GM21447 (cell line): ENCODE results near the gene LPCAT1.
"Not testable (repeated sequence)": the region's sequence is repeated elsewhere in the genome, so short reads cannot be mapped to it uniquely, and the experiment has no call there.

Experiments used
- ATAC-seq: cut with Tn5 transposase; IDR thresholded peaks from one replicate; pipeline ENCODE4 v1.9.1; 2021; ENCODE audit not compliant: unreplicated experiment

Gene LPCAT1

GRCh38 chr5:1541702-1542400, 18.1 kb upstream of the LPCAT1 start:
- no peak for ATAC-seq

DNA sequence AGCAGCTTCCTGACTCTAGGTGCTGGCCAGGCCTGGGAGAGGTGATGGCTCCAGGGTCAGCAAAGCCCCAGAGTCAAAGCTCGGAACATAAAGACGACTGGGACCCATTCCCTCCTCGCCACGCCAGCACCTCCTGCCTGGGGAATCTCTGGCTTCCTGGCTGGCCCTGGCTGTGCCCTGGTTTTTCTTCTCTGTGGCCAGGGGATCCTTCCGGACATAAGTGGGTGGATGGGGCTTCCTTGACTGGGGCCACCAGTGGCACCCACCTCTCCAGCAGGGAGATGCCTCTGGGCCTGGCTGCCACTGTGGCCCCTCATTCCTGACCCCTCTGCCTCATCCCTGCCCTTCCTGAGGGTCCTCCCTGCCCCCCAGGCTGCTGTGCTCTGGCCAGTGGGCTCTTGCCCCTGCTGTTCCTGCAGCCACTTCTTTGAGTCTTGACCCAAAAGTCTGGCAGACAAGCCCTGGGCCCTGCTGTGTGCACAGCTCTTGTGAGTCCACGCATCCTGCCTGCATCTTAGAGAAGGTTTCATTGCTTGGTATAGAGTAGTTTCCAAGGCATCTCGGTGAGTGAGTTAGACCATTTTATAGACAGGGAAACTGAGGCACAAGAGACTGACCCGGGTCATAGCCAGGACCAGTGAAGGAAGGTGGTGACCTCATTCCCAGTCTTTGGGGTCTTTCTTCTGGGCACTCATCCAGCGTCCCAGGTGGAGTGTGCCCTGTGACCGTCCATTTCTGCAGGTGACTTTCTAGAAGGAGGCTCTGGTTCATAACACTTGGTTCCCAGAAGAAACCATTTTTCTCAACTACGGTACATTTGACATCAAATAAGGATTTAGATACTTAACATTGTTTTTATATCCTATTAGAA, 17.3 kb upstream of the LPCAT1 start:
- ATAC-seq: no peak

DNA sequence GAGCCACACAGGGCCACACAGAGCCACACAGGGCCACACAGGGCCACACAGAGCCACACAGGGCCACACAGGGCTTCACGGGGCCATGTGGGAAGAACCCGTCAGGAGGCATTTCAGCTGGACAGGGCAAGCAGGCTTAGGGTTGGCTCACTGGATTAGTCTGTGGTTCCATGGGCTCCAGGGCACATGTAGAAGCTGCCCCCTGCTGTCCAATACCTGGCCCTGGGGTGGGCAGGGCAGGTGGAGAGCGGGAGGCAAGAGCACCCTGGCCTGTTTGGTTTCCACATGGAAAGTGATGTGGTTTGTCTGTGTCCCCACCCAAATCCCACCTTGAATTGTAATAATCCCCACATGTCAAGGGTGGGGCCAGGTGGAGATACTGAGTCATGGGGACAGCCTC, 16.4 kb upstream of the LPCAT1 start:
- ATAC-seq: no peak

GRCh38 chr5:1539393-1540161, 15.8 kb upstream of the LPCAT1 start:
- ATAC-seq: not testable (repeated sequence)

DNA sequence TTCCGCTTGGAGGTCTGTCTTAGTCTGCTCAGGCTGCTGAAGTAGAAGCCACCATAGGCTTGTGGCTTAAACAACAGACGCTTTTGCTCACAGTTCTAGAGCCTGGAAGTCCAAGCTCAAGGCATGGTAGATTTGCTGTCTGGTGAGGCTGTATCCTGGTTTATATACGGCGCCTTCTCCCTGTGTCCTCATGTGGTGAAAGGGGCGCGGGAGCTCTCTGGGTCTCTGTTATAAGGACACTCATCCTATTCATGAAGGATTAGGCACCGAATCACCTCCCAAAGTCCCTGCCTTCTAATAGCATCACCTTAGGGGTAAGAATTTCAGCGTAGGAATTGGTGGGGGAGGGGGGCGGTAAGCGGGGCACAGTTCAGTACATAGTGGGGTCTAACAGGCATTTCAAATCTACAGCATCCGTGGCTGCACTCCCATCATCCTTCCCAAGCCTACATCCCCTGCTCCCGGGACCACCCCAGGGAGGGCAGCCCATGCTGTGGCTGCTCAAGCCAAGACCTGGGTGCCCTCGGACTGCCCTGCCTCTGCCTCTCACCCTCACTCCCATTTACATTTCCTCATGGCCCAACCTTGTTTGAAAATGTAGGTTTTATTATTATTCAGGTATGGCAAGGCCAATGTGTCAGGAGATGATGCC, 15.1 kb upstream of the LPCAT1 start:
- ATAC-seq: no peak

DNA sequence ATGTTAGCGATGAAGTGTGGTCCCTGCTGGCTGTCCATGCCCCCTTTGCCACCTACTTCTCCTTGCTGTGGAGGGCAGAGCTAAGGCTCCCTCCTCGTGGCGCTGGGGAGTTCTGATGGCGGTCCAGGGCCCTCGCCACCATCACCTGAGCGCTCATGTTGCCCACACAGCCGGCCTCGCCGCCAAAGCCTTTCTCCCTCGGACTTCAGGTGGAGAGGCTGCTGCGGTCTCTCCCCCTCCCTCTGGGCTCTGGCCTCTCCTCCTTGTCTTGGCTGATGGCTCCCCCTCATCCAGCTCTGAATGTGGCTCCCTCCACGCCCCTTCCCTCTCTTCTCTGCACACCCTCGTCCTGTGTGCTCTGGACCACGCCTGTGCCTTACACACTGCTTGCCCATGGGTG, 14.5 kb upstream of the LPCAT1 start:
- ATAC-seq: no peak

DNA sequence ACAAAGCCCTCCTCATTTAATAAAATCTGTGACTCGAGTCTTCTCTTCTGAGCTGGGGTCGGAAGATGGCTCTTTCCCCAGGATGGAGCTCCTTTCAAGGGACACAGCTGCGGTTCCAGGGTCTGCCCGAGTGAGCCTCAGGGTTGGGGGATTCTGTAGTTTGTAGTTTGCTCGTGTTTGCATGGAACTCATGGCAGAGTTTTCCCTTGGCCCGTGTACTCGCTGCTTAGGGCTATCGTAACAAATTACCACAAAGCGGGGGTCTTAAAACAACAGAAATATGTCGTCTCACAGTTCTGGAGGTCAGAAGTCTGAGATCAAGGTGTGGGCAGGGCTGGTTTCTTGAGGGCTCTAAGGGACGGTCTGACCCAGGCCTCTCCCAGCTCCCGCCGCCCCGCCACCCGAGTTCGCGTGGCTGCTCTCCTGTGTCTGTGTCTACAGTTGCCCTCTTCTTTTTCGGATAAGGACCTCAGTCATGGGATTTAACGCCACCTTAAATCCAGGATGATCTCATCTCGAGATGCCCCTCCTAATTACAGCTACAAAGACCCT, 13.9 kb upstream of the LPCAT1 start:
- no peak for ATAC-seq

GRCh38 chr5:1536871-1537602, 13.3 kb upstream of the LPCAT1 start:
- peak; percentile 8 for ATAC-seq

DNA sequence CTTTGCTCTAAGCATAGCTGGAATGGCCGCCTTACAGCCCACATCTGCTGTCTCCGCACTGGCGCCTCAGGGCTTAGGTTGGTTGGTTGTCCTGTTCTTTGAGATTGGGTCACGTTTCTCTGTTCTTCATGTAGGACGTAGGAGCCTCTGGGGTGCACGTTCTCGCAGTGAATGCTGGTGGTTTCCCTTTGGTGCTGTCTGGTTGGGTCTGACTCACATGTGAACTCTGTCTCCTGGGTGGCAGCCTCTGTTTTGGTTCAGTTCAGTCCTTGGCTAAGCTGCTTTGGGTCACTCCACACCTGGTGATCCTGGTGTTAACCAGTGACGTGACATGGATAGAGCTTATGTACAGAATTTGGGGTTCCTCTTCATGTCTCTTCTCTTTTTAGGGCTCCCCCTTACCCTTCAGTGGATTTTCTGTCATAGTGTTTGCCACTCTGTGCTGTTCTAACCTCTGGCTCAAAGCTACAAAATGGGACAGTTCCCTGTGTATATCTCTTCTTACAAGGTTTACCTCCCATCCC, 12.6 kb upstream of the LPCAT1 start:
- ATAC-seq: peak; percentile 99

GRCh38 chr5:1535646-1536045, 11.9 kb upstream of the LPCAT1 start:
- ATAC-seq: no peak

- ATAC-seq: no peak
Observed at GRCh38 chr5:1532384-1532783, 8.6 kb upstream of the LPCAT1 start.

DNA sequence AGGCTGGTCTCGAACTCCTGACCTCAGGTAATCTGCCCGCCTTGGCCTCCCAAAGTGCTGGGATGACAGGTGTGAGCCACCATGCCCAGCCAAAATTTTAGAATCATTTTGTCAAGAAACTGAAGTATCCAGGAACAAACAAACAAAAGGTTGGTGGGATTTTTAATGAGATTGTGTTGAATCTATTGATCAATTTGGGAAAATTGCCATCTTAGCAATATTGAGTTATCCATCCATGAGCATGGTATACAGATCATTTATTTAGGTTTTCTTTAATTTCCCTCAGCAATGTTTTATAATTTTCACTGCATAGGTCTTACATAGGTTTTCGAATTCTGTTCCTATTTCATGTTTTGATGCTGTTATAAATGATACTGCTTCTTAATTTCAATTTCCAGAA, 5.7 kb upstream of the LPCAT1 start:
- no peak for ATAC-seq

DNA sequence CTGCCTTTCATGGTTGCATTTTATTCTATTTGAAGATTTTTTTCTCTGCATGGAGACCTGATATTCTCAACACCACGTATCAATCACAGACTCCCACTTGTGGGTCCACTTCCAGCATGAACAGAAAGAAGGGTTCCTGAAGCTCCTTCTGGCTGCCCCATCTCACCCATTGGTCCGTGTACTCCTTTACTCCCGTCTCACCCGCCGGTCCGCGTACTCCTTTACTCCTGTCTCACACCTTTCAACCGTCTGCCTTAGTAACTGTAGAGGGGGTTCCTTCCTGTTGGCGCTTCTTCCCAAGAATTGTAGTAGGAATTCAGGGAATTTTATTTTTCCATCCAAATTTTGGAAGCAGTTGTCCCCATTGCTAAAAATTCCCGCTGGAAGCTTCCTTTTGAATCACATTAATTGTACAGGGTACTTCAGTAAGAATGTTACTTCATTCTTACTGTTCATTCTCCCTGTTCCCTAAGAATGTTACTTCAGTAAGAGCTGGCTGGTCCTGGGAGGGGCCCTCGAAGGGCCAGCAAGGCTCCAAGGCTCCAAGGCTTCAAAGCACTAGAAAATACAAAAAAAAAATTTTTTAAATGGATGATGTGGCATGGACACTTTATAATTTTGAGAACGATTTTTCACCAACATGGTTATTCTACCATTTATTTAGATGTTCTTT, 3.9 kb upstream of the LPCAT1 start:
- ATAC-seq: no peak

GRCh38 chr5:1526681-1527131, 2.9 kb upstream of the LPCAT1 start:
- no peak for ATAC-seq

DNA sequence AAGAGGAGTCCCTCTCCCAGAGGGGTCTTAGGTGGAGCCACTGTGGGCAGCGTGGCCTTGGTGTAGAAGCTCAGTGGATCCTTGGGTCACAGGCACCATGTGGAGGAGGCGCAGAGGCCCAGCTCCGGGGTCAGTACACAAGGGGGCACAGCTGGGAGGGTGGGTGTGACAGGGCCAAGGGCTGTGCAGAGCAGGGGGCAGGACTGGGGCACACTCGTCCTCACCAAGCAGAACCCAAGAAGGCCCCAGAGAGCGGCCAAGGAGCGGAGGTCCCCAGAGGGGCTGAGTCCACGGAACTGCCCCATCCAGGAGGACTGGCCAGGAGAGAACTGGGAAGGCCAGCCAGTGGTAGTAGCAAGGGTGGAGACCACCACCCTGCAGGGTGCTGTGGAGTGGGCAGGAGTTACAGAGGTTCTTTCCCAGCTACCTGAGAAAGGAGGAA, 2.5 kb upstream of the LPCAT1 start:
- ATAC-seq: no peak

- ATAC-seq: no peak
Observed at GRCh38 chr5:1525624-1526189, 1.9 kb upstream of the LPCAT1 start.

GRCh38 chr5:1524799-1525623, 1.3 kb upstream of the LPCAT1 start:
- no peak for ATAC-seq

DNA sequence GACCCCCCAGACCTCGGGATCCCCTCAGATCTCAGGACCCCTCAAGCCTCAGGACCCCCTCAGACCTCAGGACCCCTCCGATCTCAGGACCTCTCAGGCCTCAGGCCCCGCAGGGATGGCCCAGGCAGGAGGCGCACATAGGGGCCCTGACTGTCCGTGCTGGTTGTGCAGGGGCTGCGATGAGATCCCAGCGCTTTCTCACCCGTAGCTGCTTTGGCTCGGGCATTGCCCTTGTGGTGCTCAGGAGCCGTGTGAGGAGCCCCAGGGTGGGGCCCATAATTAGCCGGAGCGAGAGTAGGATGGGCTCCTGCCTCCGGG, 680 bp upstream of the LPCAT1 start:
- no peak for ATAC-seq
